Jurkat, Clone E6-1 (cell line): Measurements from ENCODE around the gene KIRREL3.

Experiments
- DNase-seq: peaks from one replicate; pipeline ENCODE4 v3.0.0-alpha.2; 2011; ENCODE audit warnings: low read depth, low spot score
- H3K4me3 ChIP-seq: 2 replicates; pipeline ENCODE4 v1.5.1; 2011; ENCODE audit warnings: mild to moderate bottlenecking, low read length, control low read depth, moderate library complexity

KIRREL3 gene

DNA sequence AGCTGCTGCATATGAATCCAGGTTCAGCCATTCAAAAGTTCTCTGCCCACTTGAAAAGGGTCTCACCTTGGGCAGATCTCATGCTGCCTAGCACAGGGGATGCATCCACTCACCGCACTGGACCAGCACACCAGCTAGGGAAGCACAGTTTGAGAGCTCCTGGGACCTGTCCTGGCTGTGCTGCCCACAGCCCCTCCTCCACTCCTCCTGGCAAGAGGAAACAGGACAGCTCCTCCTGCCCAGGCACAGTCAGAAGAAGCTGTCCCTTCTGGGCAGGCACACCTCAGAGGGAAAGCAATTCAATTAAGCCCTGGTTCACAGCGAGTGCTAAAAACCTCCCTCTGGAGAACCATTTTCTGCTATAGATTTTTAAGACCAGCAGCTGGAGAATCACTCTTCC, 498.4 kb downstream of the KIRREL3 start:
- no peak for DNase-seq

GRCh38 chr11:126501641-126502040, 498.9 kb downstream of the KIRREL3 start:
- H3K4me3 ChIP-seq: no peak overlapping the region
- no peak for DNase-seq

More for the DNA sequence above, 498.4 kb downstream of the KIRREL3 start:
- no peak overlapping the region for H3K4me3 ChIP-seq

GRCh38 chr11:126500981-126501380, 499.6 kb downstream of the KIRREL3 start:
- no peak for DNase-seq
- H3K4me3 ChIP-seq: no peak overlapping the region

GRCh38 chr11:126499131-126499752, 501.3 kb downstream of the KIRREL3 start:
- no peak for DNase-seq
- H3K4me3 ChIP-seq: no peak overlapping the region

DNA sequence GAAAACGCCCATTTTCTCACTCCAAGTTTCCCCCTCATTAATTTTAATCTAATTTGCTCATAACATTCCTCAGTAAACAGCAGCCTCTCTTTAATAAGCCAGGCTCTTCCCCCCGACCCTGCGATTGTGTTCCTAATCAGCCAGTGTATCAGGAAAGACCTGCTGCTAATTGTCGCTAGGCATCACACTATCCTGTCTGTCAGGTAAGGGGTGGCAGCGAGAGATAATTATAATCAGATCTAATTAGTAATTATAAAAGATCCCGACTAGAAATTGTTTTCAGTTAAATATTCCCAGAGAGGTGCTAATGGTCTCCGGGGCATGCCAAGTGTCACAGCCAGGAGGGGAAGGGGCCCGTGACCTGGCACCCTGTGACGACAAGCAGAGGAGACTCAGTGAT, 502.3 kb downstream of the KIRREL3 start:
- no peak overlapping the region for H3K4me3 ChIP-seq
- no peak for DNase-seq

DNA sequence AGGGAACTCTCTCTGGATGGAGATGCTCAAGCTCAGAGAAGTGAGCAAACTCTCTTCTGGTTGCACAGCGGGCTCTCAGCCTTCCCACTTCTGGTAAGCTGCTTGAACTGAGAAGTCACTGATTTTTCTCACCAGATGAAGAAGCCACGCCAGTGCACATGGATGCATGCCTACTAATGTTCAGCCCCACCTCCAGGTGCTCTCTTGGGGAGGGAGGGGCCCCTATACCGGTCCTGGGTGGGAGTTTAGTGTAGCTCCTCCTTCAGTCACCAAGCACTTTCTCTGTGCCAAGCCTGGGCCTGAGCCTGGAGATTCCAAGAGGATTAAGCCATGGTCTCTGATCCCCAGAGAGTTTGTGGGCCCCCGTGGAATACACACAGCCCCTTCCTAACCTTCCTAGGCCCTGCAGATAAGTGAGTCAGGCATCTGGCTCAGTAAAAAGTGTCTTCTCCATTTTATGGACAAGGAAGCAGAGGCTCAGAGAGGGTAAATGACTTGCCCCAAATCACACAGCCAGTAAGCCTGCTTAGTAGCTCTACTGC, 502.9 kb downstream of the KIRREL3 start:
- DNase-seq: no peak
- no peak overlapping the region for H3K4me3 ChIP-seq

DNA sequence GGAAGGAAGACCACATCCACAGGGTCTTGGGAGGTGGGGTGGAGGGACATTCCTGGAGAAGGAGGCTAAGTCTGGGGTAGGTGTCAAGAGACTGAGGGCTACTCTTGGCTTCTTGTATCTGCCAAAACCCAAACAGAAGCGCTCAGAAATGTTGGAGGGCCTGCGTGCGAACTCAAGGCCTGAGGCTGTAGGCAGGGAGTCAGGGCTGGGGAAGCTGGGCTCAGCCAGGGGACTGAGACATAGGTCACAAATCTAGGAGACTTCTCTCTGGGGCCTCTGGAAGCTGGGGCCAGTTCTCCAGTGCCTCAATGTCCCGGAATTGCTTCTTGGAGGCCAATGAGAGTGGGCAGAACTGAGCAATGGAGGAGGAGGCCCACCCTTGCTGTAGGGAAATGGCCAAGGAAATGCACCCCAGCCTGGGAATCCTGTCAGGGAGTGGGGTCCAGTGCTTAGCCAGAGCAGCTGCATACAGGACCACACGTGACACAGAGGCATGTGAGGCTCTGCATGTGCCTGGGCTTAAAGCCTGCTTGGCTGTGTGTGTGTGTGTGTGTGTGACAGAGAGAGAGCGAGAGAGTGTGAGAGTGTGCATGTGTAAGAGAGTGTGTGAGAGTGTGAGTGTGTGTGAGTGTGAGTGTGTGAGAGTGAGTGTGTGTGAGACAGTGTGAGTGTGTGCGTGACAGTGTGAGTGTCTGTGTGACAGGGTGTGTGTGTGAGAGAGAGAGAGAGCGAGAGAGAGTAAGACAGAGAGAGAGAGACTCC, 503.8 kb downstream of the KIRREL3 start:
- no peak for DNase-seq
- H3K4me3 ChIP-seq: no peak overlapping the region

DNA sequence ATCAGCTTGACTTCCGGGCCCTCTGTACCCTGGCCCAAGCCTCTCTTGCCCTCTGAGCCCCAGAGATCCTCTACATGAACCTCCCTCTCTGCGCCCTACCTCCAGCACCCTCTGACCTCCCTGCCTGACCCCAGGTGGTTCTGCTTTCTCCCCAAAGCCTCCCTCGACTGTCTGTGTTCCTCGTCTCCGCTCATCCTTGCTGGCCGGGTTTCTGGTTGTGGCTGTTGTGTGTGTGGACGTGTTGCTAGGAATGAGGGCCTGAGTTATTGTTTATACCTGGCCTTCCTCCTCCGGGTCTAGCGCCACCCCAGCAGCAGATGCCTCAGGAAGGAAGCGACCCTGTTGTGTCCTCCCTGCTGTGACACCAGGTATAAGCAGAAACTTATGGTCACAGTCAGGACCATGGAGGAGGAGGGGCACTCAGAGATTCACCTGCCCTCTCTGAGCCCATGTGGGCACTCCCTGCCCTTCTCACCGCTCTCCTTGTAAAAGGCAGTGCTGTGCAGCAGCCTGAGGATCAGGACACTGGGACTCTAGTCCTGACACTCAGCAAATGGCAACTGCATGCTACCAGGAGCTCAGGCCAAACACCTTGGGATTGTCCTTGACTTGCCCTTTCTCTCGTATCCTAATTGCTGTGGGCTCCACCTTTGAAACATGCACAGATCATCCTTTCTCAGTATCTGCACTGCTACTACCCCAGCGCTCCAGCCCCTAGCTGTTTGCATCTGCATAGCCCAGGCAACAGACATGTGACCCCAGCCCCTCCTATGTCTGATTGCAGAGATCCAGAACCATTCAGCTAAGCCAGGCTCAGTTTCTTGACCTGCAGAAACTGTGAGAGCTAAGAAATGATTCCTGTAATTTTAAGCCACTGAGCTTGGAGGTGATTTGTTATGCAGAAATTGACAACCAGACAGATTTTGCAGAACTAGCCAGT, 505.0 kb downstream of the KIRREL3 start:
- no peak overlapping the region for H3K4me3 ChIP-seq
- no peak for DNase-seq

DNA sequence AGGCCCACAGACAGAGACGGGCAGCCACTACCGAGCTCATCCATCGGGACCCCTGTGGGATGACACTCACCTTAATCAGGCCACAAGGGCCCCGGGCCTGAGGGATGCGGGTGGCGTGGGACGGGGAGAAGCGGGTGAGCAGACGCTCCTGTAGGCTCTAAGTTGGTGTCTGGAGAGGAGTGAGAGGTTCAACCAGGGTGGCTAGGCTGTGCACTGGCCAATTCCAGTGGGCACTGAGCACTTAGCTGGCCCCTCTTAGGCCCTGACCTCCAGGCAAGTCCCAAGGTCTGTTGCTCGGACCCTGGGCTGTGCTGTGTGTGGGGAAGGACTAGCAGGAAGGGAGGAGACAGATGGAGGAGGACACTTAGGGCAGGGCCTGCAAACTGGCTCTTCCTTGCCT, 505.7 kb downstream of the KIRREL3 start:
- DNase-seq: no peak
- no peak overlapping the region for H3K4me3 ChIP-seq

GRCh38 chr11:126492331-126493082, 508.1 kb downstream of the KIRREL3 start:
- H3K4me3 ChIP-seq: no peak overlapping the region
- no peak for DNase-seq

GRCh38 chr11:126491092-126491491, 509.5 kb downstream of the KIRREL3 start:
- no peak for DNase-seq

GRCh38 chr11:126489836-126490660, 510.5 kb downstream of the KIRREL3 start:
- H3K4me3 ChIP-seq: no peak overlapping the region
- DNase-seq: no peak

More at GRCh38 chr11:126491092-126491491, 509.5 kb downstream of the KIRREL3 start:
- no peak overlapping the region for H3K4me3 ChIP-seq

DNA sequence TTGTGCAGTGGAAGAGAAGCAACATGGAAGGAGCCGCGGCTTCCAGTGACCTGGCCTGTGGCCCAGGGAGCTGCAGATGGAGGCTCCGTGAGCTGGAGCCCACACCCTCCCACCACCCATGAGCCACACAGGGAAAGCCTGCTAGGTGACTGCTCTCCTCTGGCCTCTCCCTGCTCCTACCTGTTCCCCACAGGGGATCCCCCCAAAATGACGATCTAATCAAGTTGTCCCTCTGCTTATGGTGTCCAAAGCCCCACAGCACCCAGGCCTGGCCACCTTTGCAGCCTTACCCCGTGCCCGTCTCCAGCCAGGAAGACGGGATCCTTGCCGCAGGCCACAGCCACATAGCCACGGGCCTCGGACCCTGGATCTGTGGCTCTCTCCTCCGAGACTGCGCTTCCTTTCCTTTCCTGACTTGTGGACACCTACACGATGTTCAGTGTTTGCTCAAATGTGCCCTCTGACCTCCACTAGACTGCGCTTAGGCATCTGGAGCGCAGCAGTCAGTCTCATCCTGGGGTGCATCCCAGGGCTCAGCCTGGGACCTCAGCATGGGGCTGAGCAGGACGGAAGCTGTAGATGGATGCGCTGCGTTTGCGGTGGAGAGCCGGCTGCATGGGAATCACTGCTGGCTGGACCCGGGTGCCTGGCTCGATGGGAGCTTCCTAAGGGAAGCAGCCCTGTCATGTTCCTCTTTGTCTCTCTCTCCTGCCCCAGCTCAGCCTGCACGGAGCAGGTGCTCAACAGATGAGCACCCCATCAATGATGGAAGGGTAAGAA, 511.8 kb downstream of the KIRREL3 start:
- no peak overlapping the region for H3K4me3 ChIP-seq
- no peak for DNase-seq

DNA sequence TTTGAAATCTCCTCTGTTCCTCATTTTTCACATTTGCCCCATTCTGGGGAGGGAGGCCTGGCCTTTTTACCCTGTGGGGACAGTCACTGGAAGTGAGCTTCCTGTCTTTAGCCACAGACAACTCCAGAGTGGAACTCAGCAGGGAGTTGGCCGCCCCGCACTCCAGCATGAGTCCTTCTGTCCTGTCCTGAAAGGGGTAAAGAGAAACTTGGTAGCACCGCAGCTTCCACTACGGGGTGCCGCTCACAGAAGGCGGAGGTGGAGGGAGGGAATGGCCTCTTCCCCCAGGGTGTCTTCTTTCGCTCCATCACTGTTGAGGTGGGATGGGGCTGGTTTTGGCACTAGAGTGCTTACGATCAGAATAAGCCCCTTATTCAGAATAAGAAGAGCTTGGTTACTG, 512.9 kb downstream of the KIRREL3 start:
- no peak for DNase-seq

GRCh38 chr11:126485986-126486635, 514.5 kb downstream of the KIRREL3 start:
- no peak overlapping the region for H3K4me3 ChIP-seq
- no peak for DNase-seq

More for the DNA sequence above, 512.9 kb downstream of the KIRREL3 start:
- H3K4me3 ChIP-seq: no peak overlapping the region

DNA sequence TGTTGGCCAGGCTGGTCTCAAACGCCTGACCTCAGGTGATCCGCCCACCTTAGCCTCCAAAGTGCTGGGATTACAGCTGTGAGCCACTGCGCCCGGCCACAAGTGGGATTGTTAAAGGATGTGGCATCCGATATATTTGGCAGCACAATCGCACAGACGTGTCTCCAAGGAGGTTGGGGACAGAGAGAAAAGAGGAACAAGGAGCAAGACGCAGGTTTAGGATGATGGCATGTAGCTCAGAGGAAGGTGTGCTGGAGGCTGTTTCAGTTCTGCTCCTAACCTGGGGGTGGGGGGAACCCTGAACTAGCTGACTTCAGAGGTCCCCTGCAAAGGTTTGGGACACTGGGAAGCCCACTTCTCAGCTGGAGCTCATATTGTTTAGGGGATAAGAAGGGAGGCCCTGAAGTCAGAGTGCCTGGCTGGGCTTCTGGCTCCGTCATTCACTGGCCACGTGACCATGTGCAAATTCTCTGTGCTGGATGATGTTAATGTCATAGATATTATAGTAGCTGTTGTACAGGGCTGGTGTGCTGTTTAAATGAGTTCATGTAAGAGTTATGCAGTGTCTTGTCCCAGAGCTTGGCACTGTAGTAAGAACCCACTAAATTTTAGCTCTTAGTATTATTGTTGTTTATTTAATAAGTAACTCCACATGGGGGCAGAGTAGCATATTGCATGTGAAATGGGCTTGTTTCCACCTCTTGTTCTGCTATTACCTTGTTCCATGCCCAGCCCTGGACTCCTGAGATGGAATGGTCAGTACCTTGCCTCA, 515.4 kb downstream of the KIRREL3 start:
- no peak for DNase-seq
- H3K4me3 ChIP-seq: no peak overlapping the region
